GM23338 (cell line): ENCODE measurements around the gene ASIC5.

Source experiments
- CREB1 ChIP-seq: fragments of 250-450 bp; sonication (Bioruptor Pico); IDR thresholded peaks from 2 replicates; pipeline ENCODE4 v1.5.0; 2020; ENCODE audit warnings: low read depth, mild to moderate bottlenecking, moderate library complexity
- CTCF ChIP-seq, 2 experiments: fragments of 200-600 bp in 1 of 2; sonication (generic) in 1 of 2; conservative IDR thresholded peaks; 2 replicates each; pipeline versions ENCODE4 v1.5.1 to v1.6.1; 2016 to 2017; ENCODE audit warnings: antibody characterized with exemption in 2 of 2, low read depth in 2 of 2, mild to moderate bottlenecking in 2 of 2, moderate library complexity in 1 of 2
- ETS1 ChIP-seq: IDR thresholded peaks from 2 replicates; pipeline ENCODE4 v1.6.1; 2016; ENCODE audit warnings: antibody characterized with exemption
- EZH2 ChIP-seq: fragments of 200-600 bp; sonication (generic); IDR thresholded peaks from one replicate; pipeline ENCODE4 v1.8.0; 2017; ENCODE audit warnings: antibody characterized with exemption, mild to moderate bottlenecking, low read depth; ENCODE audit not compliant: unreplicated experiment
- EZH2phosphoT487 ChIP-seq: fragments of 200-600 bp; sonication (generic); IDR thresholded peaks from one replicate; pipeline ENCODE4 v1.8.1; 2018; ENCODE audit warnings: antibody characterized with exemption; ENCODE audit not compliant: unreplicated experiment
- JUNB ChIP-seq: IDR thresholded peaks from one replicate; pipeline ENCODE4 v1.6.1; 2016; ENCODE audit warnings: antibody characterized with exemption; ENCODE audit not compliant: unreplicated experiment
- NANOG ChIP-seq: IDR thresholded peaks from 2 replicates; pipeline ENCODE4 v1.6.1; 2016; ENCODE audit warnings: antibody characterized with exemption, borderline replicate concordance
- POLR2AphosphoS5 ChIP-seq: IDR thresholded peaks from 2 replicates; pipeline ENCODE4 v1.6.1; 2016; ENCODE audit warnings: antibody characterized with exemption, low read depth
- REST ChIP-seq: IDR thresholded peaks from one replicate; pipeline ENCODE4 v1.6.1; 2018; ENCODE audit warnings: antibody characterized with exemption; ENCODE audit not compliant: unreplicated experiment
- STAT1 ChIP-seq: IDR thresholded peaks from one replicate; pipeline ENCODE4 v1.6.1; 2016; ENCODE audit warnings: antibody characterized with exemption; ENCODE audit not compliant: unreplicated experiment
- ZNF331 ChIP-seq: fragments of 250-450 bp; sonication (Bioruptor Pico); IDR thresholded peaks from 2 replicates; pipeline ENCODE4 v1.5.0; 2020; ENCODE audit warnings: low read depth, mild to moderate bottlenecking, moderate library complexity

- TF ChIP-seq CTCF (conservative IDR thresholded peaks at IDR 0.05; ENCODE audit: low read depth in 2 of 2): no peak
- no peak for TF ChIP-seq EZH2
- TF ChIP-seq REST: no peak
- no peak for TF ChIP-seq POLR2AphosphoS5
- TF ChIP-seq CREB1 (CRISPR knock-in tag): no peak
- no peak for TF ChIP-seq STAT1
- TF ChIP-seq ETS1: no peak
- TF ChIP-seq JUNB: no peak
- no peak for TF ChIP-seq EZH2phosphoT487
- no peak for TF ChIP-seq NANOG
- no peak for TF ChIP-seq ZNF331 (CRISPR knock-in tag)
Observed at GRCh38 chr4:155818639-155819038, 47.4 kb downstream of the ASIC5 start.
